ENCODE data around the gene CTNNB1.

Gene CTNNB1

DNA sequence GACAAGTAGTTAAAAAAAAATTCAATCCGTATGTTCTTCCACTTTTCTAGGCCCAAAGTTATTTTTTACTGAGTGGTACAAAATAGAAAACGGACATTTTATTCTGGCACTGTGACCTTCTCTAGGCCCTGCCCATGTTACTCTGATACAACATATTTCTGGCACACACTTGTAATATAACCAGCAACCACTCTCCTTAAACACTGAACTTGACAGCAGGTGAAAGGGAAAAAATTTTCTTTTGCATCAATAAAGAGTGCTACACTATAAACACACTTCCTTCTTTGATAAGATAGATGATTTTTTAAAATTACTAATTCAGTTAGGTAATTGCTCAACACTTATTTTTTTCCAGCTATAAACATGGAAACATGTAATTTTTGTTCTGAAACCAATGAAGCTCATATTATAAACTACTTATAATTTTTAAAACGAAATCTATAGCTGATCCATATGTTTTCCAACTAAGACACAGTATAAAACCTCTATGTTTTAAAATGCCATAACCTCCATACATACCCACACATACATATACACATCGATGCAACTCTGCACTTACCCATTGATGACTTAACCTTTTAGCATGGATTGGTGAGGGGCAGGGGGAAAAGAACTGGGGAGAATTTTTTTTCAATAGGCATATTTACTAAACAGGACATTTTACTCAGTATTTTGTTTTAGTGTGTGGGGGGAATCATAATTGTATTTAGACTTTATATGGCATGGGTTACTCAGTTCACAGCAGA is 5.3 kb upstream of the CTNNB1 start:
- no peak for DNase-seq

DNA sequence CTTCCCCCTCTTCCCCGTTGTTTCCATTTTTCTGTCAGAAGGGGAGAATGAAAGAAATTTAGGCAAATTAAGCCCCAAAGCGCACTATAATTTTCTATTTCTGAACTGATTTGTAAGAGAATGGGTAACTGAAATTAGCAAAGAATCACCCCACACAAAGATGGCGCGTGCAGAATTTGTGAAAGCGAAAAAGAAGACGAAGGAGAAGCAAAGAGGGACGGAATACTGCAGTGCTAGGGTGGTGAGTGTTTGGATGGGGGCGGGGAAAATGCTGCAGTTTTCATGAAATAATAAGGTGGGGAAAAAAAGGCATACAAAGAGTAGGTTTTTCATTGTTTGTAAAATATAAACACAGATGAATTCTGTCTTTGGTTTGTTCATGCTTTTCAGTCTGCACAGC is 4.6 kb upstream of the CTNNB1 start:
- DNase-seq, result no peak

DNA sequence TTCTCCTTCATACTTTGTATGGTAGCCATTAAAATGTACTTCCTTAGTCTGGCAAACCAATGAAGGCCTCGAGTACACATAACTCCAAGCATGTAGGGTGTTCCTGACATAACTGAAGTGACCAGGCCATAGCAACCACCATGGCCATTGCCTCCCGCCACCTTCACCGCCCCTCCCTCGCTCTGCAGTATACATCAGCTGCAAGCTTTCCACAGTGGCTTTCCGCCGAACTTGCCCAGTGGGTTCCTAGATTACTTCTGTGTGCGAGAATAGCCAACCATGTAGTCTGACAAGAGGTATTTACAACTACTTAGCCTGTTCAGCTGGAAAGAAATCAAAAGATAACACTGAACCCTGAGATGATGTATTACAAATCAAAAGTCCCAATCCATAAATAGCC is 3.4 kb upstream of the CTNNB1 start:
- DNase-seq, result no peak

DNA sequence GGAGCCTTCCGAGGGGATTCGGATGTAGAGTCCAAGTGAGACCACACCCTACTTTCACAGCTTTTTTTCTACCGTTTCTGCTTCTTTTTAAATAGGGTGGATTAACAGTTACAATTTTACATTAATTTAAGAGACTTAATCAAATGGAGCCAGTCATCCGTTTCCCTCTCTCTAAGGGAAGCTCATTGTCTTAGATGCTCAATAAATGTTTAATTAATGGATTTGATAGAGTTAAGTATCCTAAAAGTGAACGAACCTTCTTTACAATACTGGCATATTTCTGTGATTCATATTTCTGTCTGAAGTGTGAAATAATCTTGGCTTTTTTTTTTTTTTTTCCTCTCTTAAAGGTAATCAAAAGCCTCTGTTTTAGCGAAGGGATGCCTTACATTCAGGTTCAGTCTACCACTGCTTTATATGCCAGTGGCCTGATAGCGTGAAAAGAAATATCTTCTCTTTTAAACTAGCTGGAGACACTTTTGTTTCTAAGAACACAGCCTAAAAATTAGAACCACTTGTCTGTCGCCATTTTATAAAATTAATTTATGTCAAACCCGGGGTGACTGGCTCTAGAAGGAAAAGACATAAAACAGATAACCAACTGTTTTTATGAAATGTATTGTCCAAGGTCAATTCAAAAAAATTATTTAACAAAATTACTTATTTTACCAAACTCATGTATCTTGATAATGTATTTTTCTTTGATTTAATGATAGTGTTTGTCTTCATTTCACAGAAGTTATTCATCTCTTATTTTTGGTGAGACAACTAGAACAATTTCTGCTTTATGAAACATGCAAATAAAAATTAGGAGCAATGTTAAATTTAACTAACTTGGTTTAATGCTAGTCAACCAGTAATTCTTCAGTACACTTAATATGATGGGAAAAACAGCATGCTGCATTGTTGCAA is 2.5 kb upstream of the CTNNB1 start:
- no peak for DNase-seq

DNA sequence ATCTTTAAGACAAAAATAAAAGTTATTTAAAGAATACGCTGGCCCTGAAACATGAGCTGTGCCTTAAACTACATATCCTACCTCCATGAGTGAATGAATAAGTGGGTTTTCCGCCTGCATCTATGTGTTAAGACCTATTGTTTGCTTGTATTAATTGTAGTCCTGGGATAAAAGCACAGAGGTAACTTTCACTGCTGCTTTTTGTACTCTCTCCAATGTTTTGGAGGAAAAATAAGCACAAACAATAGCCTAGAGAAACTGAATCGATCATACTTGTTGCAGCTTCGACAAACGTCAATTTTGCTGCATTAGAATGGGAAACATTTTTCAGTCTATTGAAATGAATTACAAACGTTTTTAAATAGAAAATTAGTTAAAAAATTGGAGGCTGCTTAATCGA is 1.3 kb upstream of the CTNNB1 start:
- DNase-seq, result no peak

DNA sequence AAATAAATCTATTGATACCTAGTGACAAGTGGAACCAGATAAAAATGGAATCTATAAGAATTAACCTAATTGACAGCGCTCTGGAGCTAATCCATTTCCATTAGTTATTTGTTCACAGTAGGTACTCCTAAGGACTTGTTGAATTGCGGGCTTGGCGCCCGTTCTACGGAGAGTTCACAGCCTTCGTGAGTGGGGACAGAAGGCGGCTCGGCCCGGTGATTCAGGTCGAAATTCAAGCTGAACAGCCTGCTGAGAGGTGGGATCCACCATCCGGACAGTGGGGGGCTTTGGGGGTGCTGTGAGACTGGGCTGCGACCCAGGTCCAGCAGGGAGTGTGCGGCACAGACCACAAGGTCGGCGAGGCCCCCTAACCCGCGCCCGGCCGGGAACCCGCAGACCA is 779 bp upstream of the CTNNB1 start:
- peak in 1 of 2 experiments; percentile 21 for DNase-seq

DNA sequence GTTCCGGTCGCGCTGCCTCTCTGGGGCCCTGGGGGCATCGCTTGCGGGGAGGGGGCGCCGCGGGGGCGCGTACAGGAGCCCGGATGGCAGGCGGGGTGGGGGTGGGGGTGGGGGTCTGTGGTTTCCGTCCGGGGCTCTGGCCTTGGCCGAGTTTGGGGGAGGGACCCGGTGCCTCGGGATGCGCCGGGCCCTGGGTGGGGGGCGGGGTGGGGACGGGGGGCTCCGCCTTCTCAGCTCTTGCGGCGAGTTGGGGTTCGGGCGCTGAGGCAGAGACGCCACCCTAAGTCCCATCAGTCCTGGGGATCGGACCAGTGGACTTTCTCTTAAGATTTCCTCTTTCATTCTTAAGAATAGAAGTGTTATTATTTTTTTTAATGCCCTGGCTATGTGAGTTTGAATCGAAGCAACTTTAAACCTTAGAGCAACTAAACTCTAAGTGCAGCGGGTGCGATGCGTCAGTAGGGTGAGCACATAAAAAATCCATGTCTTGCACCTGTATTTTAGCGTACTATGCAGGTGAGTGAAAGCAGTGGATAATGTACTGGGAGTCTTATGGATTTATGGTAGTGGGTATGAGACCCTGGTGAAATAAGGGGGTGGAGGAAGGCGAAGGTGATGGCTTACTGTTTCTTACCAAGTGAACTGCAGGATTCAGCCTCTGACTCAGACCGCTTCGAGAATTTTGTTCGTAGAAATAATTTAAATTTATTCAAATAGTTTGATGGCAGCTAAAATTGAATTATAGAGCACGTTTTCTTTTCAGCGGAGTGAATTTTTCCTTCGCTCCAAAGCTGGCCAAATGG is 762 bp downstream of the CTNNB1 start:
- DNase-seq, result no peak

DNA sequence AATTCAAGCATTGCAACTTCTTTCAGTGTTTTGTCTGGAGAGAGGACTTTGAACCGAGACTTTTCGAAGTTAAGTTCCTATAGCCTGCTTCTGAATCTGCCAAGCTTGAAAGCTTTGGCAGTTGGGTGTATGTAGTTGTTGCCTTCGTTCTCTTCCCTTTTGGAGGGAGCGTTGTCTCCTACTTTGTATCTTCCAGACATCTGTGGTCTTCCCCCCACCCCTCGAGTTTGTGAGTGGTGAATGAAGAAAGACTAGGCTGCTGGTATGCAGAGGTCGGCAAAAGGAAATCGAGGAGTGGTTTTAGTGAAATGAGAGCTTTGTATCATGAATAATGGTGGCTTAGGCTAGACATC is 1.3 kb downstream of the CTNNB1 start:
- DNase-seq, result no peak

DNA sequence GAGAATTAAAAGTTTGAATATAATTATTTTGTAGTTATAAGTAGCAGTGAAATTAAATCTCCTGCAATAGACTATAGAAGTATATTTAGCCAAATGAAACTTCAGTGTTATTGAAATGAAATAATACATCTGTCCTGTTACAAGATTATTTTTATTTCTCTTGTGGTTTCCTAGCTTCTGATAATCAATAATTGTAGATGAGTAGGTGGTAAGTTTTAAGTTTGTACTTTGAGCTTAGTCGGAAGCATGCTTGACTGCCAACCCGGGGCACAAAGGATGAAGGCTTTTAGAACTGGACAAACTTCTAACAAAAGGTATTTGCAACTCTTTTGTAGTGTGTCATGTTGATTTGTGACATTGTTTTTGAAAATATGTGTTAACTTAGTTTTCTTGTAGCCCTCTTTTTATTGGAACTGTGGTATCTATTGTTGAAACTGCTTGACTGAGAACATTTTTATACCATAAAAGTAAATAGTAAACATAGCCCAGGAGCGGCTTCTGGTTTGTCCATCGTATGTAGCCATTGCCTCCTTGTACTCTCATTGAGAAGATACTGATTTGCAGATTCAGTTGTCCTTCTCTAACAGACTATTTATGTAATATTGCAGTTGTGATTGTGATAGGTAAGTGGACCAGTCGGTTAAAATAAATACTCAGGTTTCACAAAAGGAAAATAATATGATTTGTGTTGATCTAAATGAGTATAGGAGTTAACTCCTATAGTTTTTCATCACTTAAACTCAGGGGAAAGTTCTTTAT is 2.9 kb downstream of the CTNNB1 start:
- DNase-seq, result no peak

DNA sequence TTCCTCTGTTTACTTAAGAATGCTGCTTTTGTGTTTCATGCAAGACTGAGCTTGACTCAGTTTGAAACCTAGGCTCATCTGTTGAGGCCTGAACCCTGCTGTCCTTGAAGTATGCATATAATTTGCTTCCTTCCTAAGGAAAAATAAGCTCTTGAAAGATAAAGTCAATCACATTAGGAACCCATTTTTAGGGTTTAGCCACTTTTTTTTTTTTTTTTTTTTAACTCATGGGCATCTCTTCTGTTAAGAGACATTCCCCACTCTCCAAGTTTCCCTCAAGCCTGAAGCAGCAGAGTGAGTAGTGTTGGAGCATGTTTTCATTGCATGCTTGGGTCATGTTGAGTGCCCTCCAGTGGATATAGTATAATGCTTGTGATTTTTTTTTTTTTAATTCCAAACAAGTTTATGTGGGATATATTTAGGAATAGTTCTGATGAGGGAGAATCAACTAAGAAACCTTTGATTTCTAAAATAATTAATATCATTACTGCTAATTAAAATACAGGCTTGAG is 3.6 kb downstream of the CTNNB1 start:
- no peak for DNase-seq

DNA sequence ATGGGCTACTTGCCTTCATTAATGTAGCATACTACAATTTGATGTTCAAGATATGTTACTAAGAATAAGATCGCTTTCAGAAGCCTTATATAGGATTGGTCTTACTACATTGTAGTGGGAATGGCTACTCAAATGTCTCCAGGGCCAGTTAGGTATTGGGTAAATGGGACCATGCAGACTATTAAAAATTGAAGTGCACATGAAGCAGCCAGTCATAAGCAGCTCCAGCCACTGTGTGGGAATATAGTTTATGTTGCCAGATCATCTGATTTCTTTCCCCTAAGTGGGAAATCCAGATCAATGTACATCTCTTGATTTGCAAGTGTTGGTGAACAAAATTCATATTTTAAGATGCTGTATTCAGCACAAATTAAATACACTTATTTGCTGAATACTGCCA is 5.1 kb downstream of the CTNNB1 start:
- DNase-seq, result no peak

DNA sequence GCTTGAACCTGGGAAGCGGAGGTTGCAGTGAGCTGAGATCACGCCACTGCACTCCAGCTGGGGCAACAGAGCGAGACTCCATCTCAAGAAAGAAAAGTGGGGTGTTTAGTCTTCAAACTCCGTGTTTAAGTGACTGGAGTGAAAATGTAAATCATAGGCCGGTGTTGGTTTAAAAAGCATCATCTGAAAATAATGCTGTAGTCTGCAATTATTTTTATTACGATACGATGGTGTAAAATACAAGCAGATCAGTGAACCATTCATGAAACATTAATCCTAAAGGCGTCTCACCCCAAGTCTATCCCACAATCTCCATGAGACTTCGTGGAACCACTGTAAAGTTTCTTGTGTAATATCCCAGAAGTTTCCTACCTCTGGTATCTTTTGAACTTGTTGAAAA is 6.3 kb downstream of the CTNNB1 start:
- DNase-seq, result no peak

DNA sequence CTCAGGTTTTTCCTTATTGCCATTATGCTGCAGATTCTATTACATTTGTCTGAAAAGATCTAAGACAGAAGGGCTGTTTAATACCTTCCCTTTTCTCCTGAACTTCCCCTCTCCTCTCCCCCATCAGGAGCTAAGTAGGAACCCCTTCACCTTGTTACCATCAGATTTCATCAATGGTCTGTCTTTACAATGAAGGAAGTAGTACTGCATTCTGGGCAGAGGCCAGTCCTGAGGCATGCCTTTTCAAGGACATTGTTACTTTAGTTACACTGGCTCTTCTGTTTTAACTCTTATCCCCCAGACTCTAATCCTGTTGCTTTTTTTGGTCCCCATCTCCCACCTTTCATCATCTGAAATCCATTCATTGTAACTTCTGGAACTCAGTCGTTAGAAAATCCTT is 8.1 kb downstream of the CTNNB1 start:
- no peak for DNase-seq

DNA sequence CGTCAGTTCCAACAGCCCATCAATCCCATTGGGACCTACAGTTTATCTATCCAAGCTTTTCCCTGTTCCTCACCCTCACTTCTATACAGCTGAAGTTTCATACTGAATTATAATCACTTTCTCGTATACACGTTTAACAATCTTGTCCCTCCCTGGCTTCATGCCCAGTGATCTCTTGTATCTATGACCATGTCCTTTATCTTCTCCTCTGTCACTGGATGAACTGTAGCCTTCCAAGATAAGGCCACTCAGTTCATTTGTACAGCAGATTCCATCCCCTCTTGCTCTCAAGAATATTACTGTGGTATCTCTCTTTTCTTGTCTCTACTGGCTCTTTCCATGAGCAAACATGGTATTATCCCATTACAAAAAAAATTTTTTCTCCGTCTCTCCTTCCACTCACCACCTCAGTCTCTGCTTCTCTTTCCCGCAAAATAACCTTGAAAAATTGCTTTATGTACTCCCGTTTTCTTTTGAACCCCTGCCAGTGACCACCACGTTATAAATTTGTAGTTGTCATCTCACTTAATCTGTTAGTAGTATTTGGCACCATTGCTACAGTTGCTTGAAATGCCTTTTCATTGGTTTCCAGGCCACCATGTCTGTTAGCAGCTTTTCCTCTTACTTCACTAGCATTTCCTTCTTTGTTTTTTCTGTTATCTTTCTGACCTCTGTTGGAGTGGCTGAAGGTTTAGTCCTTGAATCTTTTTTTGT is 9.4 kb downstream of the CTNNB1 start:
- DNase-seq, result no peak

DNA sequence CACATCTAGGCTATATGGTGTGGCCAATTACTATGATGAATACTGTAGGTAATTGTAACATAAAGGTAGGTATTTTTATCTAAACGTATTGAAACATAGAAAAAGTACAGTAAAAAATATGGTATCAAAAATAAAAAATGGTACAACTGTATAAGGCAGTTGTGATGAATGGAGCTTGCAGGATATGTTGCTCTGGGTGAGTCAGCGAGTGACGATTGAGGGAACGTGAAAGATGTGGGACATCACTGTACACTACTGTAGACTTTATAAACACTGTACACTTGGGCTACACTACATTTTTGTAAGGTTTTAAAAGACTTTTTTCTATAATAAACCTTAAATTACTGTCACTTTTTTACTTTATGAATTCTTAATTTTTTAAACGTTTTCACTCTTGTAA is 10.3 kb downstream of the CTNNB1 start:
- DNase-seq, result no peak

DNA sequence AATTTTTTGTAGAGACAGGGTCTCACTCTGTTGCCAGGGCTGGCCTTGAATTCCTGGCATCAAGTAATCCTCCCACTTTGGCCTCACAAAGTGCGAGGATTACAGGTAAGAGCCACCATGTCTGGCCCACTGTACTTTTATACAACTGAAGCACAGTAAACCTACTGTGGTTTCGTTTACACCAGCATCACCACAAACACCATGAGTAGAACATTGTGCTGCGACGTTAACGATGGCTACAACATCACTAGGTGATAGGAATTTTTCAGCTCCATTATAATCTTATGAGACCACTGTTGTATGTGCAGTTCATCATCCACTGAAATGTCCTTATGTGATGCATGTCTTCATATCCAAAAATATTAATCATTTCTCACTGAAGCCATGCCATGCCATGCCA is 11.7 kb downstream of the CTNNB1 start:
- no peak for DNase-seq

DNA sequence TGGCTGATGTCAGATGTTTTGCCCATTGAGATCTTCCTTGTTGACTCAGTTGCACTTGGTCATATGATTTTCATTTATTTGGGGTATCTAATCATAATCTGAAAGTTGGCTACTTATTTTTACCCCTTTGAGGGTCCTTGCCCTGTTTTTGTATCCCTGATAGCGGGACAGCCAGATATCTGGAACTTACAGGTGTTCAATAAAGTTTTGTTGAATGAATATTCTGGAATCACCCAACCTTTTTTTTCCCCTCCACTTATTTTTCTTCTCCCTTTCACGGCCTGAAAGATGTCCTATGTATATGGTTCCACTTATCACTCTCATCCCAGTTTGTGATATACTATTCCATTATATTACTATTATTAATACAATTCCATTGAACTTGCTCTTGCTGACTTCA is 12.8 kb downstream of the CTNNB1 start:
- DNase-seq, result no peak

DNA sequence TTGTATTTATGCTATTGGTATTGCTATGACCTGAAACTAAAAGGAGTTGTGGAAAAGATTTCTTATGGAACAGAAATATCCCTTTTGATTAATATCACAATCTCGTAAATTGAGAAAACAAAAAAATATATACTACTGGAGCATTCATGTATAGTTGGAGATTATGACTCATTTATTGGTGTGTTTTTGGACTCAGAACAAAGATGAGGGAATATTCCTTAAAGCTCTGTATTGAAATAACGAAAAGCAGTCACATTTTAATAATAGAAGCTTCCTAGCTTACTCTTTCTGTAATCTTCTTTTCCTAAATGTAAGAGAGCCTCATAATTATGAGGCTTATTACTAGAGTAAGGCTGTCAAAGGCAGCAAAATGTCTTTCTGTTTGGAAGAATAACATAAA is 14.3 kb downstream of the CTNNB1 start:
- DNase-seq, result no peak

DNA sequence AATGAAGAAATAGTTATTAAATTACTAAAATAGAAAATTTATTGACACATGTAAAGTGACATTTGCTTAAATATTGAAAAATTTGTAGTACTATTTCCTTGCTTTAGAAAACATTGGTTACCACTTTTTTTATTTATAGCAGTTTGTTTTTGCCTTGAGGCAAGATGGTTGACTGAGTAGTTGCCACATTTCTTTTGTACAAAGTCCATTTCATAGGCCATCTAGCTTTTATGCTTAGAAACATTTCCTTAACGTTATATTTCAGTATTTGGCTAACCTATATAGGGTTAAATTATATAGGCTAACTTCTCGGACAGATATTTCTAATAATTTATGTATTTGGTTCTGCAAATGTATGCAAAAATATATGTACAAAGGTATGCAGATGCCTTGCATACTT is 17.1 kb downstream of the CTNNB1 start:
- DNase-seq, result no peak

DNA sequence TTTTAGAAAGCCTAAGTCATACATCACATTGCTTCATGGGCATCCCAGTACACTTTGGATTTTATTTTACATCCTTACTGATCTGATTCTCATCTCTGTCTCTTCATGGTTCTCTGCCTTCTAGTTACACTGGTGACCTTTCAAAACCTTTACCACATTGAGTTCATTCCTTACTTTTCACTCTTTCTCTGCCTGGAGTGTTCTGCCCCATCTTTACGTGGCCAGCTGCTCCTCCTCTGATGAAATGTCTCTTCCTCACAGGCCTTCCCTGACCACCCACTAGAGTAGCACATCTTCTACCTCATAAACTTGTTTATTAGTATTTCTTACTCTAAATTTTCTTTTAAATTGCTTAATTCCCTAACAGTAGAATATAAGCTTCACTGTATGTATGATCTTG is 17.7 kb downstream of the CTNNB1 start:
- no peak for DNase-seq

DNA sequence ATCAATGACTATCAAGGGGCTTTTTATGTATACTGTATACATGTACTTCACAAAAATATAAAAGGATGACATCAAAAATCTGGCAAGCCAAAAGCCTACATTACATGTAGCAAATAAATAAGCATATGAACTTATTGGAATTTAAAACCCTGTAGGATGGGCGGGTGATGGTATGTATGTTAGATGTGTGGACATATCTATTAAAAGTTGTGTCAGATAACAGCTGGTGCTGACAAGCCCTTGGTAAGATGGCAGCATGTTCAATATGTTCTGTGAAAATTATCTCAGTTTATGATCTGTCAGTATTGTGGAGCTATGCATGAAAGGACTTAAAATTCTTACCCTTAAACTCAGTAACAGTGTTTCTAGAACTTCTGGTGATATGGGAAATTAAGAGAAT is 20.1 kb downstream of the CTNNB1 start:
- no peak for DNase-seq
